Tibial artery (tissue), 4 donors: ENCODE measurements around the gene PRDM9.
A peak's percentile ranks its signal among the peaks of the same experiment; 100 is the strongest.

Experiments
- DNase-seq, 2 donors: peaks; one replicate each; pipeline ENCODE4 v3.0.0-alpha.2; 2019
- H3K27ac ChIP-seq, 2 donors: fragments of 200-600 bp; sonication (generic) in 1 of 2; 1 replicate in 1 of 2; 2 replicates in 1 of 2; pipeline ENCODE4 v1.5.1; 2018 to 2019; ENCODE audit warnings: mild to moderate bottlenecking in 1 of 2
- H3K27me3 ChIP-seq, 2 donors: fragments of 200-600 bp; sonication (generic) in 1 of 2; one replicate each; pipeline versions ENCODE4 v1.5.1 to v1.6.0; 2016 to 2019
- H3K36me3 ChIP-seq, 3 donors: fragments of 200-600 bp; sonication (generic) in 2 of 3; one replicate each; pipeline ENCODE4 v1.5.1; 2016 to 2019; ENCODE audit warnings: mild to moderate bottlenecking in 2 of 3
- H3K4me1 ChIP-seq, 4 donors: fragments of 200-600 bp; sonication (generic) in 2 of 4; 1 replicate in 3 of 4; 2 replicates in 1 of 4; pipeline ENCODE4 v1.5.1; 2016 to 2019
- H3K4me3 ChIP-seq, 2 donors: fragments of 200-600 bp; sonication (generic) in 1 of 2; 1 replicate in 1 of 2; 2 replicates in 1 of 2; pipeline ENCODE4 v1.5.1; 2018 to 2019; ENCODE audit warnings: mild to moderate bottlenecking in 2 of 2
- H3K9me3 ChIP-seq, 3 donors: fragments of 200-600 bp; sonication (generic) in 1 of 3; one replicate each; pipeline ENCODE4 v1.5.1; 2016 to 2019
- intact Hi-C: fragments of 100-400 bp; cut with DNase I; formaldehyde crosslinking; loops from one replicate; pipeline ENCODE4 v1.15.0; 2023; ENCODE audit warnings: low total_unique reads
- TF ChIP-seq, protein P1 (sequence below), 2 experiments: fragments of 200-600 bp in 1 of 2; fragments of 450-650 bp in 1 of 2; IDR thresholded peaks; one replicate each; pipeline ENCODE4 v1.5.1; 2017 to 2019; ENCODE audit warnings: antibody characterized with exemption in 2 of 2, mild to moderate bottlenecking in 1 of 2, moderate library complexity in 1 of 2

The PRDM9 gene

DNA sequence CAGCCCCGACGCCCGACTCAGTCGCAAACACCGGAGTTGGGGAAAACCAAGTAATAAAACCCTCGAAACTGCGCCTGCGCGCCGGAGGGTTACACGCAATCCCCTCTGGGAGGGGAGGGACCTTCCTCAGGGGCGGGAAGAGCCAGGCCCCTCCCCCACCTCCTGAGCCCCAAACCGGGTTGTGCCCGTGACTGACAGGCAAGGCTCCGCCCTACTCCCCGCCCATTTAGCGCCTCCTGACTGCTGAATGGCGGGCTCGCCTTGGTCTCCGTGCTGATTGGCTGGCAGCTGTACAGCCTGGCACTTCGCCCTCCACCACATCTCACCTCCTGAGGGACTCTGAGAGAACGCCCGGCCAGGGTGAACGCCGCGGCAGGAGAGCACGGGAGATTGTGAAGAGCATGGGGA is at the start of gene PRDM9:
TSS of gene PRDM9 (plus strand) at position 332 of the 408 bp plus-strand sequence. CDS start 1,425 bp downstream, outside the sequence.
- DNase-seq, result no peak
- H3K9me3 ChIP-seq, result no peaks in the 10 kb centered on the region
- no peaks in the 10 kb centered on the region for H3K36me3 ChIP-seq
- intact Hi-C loops, result no loop called here
- no peak within 1 kb of the TSS for H3K27ac ChIP-seq
- TF ChIP-seq, protein P1, sequence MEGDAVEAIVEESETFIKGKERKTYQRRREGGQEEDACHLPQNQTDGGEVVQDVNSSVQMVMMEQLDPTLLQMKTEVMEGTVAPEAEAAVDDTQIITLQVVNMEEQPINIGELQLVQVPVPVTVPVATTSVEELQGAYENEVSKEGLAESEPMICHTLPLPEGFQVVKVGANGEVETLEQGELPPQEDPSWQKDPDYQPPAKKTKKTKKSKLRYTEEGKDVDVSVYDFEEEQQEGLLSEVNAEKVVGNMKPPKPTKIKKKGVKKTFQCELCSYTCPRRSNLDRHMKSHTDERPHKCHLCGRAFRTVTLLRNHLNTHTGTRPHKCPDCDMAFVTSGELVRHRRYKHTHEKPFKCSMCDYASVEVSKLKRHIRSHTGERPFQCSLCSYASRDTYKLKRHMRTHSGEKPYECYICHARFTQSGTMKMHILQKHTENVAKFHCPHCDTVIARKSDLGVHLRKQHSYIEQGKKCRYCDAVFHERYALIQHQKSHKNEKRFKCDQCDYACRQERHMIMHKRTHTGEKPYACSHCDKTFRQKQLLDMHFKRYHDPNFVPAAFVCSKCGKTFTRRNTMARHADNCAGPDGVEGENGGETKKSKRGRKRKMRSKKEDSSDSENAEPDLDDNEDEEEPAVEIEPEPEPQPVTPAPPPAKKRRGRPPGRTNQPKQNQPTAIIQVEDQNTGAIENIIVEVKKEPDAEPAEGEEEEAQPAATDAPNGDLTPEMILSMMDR (IDR thresholded peaks at IDR 0.05), result no peak
- H3K4me3 ChIP-seq, result peak within 1 kb of the TSS in 1 of 2 donors; percentile 4
- H3K4me1 ChIP-seq, result no peaks in the 10 kb centered on the region
- H3K27me3 ChIP-seq, result no peaks in the 10 kb centered on the region

DNA sequence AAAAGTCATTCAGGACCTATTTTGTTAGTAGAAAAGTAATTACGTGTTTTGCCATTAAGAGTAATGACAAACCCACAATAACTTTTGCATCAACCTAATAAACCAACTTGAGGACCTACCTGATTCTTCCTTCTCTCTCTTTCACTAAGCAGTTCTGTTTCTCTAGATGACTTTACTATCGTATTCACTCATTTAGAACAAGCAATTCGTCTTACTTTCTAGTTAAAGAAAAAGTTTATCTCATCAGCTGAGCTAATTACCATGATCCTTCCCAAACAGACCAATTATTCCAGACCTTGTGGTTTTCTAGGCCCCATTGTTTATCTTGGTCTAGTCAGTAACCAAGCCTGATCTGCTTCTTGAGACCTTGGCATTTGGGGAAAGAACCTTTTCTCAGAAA is 49.6 kb upstream of the PRDM9 start:
- Histone ChIP-seq H3K36me3 (no peaks in the 10 kb centered on the region), H3K27ac (no peak overlapping the region), H3K4me3 (no peak overlapping the region), H3K27me3 (no peaks in the 10 kb centered on the region), H3K9me3 (no peaks in the 10 kb centered on the region), H3K4me1 (no peaks in the 10 kb centered on the region)
- DNase-seq, result no peak
- TF ChIP-seq, protein P1 (IDR thresholded peaks at IDR 0.05), result no peak
- intact Hi-C loops, result no loop called here

DNA sequence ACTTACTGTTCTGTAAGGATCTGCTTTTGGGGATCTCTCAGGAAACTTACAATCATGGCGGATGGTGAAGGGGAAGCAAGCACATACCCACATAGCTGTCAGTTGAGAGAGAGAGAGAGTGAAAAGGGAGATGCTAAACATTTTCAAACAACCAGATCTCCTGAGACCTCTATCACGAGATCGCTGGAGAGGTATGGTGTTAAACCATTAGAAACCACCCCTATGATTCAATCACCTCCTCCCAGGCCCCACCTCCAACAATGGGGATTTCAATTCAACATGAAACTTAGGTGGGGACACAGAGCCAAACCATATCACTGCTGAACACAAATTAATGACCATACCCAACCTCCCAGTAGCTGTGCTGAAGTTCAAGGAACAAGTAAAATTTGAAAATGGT is 48.2 kb upstream of the PRDM9 start:
- TF ChIP-seq, protein P1 (IDR thresholded peaks at IDR 0.05), result no peak

DNA sequence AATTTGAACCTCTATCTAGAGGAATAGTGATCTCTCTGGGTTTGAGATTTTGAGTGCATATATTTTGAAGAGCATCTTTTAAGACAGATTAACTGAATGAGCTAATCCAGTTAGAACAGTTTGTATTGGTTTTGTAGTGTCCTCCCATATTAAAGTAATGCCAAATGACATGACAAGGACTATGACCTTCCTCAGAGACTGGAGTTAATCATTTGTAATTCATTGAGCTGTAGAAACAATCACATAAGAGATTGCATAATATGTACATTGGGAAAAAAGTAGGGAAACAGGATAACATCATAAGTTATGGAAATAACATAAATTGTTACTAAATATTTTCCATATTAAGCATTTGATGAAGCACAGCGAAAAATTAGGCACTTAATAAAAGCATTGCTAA is 45.8 kb upstream of the PRDM9 start:
- Histone ChIP-seq H3K4me1 (no peaks in the 10 kb centered on the region), H3K27ac (no peak overlapping the region), H3K4me3 (no peak overlapping the region), H3K36me3 (no peaks in the 10 kb centered on the region), H3K9me3 (no peaks in the 10 kb centered on the region), H3K27me3 (no peaks in the 10 kb centered on the region)
- intact Hi-C loops, result no loop called here
- no peak for DNase-seq
- TF ChIP-seq, protein P1 (IDR thresholded peaks at IDR 0.05), result no peak

More for the DNA sequence above, 48.2 kb upstream of the PRDM9 start:
- no peak for DNase-seq
- H3K4me3 ChIP-seq, result no peak overlapping the region
- H3K9me3 ChIP-seq, result no peaks in the 10 kb centered on the region
- no peaks in the 10 kb centered on the region for H3K4me1 ChIP-seq
- no peaks in the 10 kb centered on the region for H3K27me3 ChIP-seq
- intact Hi-C loops, result no loop called here
- H3K36me3 ChIP-seq, result no peaks in the 10 kb centered on the region
- H3K27ac ChIP-seq, result no peak overlapping the region

DNA sequence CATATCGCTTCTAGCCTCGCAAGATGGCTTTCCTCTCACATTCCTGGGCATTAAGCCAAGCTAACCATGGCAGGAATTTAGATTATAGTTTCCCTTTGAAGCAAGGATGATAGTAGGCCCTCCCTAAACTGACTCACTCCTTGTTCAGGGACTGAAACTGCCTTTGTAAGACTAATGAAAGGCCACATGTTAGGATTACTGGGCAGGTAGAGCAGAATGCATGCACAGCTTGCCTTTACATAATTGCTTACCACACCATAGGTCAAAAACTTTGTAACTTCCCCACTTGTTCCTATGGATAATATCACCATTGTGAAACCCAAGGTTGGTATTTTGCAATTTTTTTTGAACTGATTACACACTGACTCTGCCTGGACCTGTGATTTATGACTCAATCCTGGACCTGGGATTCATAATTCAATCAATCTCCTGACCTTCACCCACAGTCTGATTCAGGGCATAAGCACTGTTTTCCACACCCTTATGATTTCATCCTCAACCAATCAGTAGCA is 41.0 kb upstream of the PRDM9 start:
- TF ChIP-seq, protein P1 (IDR thresholded peaks at IDR 0.05), result no peak
- no peak for DNase-seq
- H3K36me3 ChIP-seq, result no peaks in the 10 kb centered on the region
- no peak overlapping the region for H3K27ac ChIP-seq
- H3K4me3 ChIP-seq, result no peak overlapping the region
- no peaks in the 10 kb centered on the region for H3K4me1 ChIP-seq
- intact Hi-C loops, result no loop called here
- H3K27me3 ChIP-seq, result no peaks in the 10 kb centered on the region
- no peaks in the 10 kb centered on the region for H3K9me3 ChIP-seq

DNA sequence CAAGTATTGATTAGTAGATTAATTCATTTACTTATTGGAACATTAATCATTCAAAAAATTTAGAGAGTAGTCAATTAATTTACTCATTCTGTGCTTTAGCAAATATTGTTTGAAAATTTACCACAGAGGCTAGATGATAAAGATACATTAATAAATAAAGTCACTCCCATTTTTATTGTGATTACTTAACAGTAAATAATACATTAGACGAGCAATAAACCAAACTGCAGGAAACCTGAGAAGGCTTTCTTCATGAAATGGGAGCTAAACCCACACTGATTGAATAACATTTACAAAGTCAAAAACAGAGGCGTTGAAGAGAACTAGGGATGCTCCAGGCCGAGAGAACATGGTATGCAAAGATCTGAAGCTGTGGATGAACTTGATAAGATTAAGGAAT is 38.8 kb upstream of the PRDM9 start:
- intact Hi-C loops, result no loop called here
- H3K36me3 ChIP-seq, result no peaks in the 10 kb centered on the region
- H3K27ac ChIP-seq, result no peak overlapping the region
- no peak overlapping the region for H3K4me3 ChIP-seq
- H3K9me3 ChIP-seq, result no peaks in the 10 kb centered on the region
- no peaks in the 10 kb centered on the region for H3K27me3 ChIP-seq
- no peaks in the 10 kb centered on the region for H3K4me1 ChIP-seq
- DNase-seq, result no peak
- TF ChIP-seq, protein P1 (IDR thresholded peaks at IDR 0.05), result no peak
